Fibroblast of peridontal ligament (primary cell): ENCODE measurements around the gene FRAT2.
"Not testable (repeated sequence)": the region's sequence is repeated elsewhere in the genome, so short reads cannot be mapped to it uniquely, and the experiment has no call there.

Experiments
- DNase-seq: peaks from one replicate; pipeline ENCODE4 v3.0.0-alpha.2; 2010; ENCODE audit errors: extremely low read depth

The FRAT2 gene

GRCh38 chr10:97356318-97356914, 21.9 kb upstream of the FRAT2 start:
- peak; percentile 13 for DNase-seq

DNA sequence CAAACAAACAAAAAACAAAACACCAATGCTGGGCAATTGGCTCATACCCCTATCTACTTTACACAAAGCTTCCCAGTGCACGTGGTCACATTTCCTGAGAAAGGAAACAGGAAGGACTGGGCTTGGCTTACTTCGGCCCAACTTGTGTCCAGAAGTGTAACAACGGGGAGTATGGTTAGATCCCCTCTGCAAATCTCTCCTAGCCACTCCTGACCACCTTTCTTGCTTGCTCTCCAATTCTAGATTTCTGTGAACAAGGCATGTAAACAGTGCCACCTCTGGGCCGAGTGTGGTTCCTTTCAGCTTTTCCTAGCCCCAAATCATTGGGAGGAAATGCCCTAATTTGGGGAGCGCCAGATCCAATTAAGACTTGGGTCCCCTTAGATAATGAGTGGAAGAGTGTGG, 21.0 kb upstream of the FRAT2 start:
- peak; percentile 37 for DNase-seq

DNA sequence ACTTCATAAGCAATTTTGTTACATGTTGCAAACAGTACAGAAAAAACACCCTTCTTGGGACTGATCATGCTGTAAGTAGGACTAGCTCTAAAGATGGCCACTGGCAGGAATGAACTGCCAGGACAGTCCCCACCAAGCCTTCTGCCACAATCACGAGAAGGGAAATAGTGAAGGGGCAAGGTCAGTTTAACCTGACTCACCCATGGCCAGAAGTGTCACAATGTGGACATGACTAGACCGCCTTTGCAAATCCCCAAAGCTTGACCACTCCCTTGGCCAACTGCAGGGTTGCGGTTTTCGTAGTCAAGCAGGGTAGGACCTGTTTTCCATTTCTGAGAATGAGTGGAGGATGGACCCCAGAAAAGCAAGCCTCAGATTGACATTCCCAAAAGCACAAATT, 19.4 kb upstream of the FRAT2 start:
- no peak for DNase-seq

- DNase-seq, result no peak
Measured at GRCh38 chr10:97349752-97350513, 15.4 kb upstream of the FRAT2 start.

GRCh38 chr10:97347317-97347716, 12.8 kb upstream of the FRAT2 start:
- no peak for DNase-seq

- DNase-seq, result not testable (repeated sequence)
Measured at GRCh38 chr10:97343664-97344063, 9.1 kb upstream of the FRAT2 start.

GRCh38 chr10:97341416-97341815, 6.9 kb upstream of the FRAT2 start:
- DNase-seq, result no peak

GRCh38 chr10:97338041-97338440, 3.5 kb upstream of the FRAT2 start:
- no peak for DNase-seq

DNA sequence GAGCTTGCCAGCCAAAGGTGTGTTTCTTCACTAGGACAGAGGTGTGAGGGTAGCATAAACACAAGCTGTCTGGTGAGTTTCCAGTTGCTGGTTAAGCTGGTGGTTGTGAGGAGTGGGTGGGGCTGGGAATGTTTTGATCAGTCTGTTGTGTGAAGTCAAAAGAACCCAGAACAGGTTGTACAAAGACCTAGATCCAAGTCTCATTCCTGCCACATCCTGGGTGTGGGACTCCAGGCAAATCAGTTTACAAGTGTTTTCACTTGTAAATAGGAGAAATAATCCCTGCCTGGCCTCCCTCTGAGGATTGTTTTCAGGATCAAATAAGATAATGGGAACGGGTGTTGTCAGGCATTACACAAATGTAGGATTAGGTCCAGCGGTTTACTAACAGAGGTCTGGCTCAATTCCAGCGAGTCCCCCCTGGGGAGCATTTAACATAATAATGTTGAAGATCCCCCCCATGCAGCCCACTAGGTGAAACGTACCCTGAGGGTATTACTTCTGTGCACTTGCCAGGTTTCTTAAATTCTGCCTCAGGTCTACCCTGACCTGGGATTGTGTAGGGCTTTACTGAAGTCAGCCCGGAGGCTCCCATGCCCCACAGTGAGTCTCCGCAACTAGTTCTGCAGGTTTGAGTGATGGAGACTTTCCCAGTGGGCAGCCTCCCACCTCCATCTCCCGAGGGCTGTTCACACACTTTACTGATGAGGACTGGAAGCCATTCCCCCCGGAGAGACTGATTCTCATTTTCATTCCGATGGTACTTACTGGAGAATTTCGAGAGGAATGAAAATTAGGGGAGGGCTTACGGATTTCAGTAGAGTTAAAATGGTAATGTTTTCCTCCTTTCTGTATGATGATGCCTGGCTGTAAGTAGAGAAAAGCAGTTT, 2.7 kb upstream of the FRAT2 start:
- no peak for DNase-seq

DNA sequence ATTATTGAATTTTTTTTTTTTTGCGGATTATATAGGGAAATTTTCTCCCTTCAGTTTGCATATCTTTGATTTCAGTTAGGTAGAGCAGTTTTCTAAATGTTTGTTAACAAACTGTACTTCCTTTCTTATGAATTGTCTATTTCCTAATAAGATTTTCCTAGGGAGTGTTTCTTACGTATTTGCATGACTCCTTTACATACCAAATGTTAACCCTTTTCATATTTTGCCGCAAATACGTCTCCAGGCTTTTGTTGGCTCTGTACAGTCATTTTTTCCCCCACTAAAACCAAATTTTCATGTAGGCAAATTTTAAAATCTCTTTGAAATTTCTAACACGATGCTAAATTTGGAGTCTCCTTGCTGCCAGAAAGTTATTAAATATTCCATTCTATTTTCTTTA, 1.9 kb upstream of the FRAT2 start:
- DNase-seq, result peak; percentile 11

DNA sequence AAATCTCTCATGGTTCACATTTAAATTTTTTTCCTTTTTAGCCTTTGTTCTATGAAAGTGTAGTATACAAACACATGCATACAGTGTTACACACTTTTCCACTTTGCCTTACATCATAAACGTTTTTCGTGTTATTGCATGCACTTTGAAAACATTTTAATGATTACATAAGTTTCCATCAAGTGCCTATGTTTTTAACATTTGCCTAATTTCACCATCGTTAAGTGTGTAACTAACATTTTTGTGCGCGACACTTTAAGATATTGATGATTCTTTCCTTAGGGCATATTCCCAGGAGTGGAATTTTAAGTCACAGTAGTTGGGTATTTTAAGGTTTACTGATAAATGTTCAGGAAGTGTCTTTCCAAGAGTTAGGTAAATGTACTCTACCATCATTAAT, 1.5 kb upstream of the FRAT2 start:
- no peak for DNase-seq

GRCh38 chr10:97335188-97335619, 675 bp upstream of the FRAT2 start:
- no peak for DNase-seq

- DNase-seq, result peak; percentile 33
Measured at GRCh38 chr10:97333601-97334369, 744 bp downstream of the FRAT2 start.

DNA sequence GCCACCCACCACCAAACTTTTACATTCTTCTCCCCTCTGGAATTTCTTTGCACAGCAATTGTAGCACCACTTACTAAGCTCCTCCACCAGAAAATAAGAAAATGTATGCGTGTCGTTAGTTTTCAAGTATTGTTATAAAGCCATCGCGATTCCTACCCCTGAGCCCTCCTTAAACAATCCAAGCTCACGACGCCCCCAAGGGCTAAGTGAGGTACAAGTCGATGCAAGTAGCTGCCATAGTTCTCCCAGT, 1.3 kb downstream of the FRAT2 start:
- DNase-seq, result peak; percentile 53

DNA sequence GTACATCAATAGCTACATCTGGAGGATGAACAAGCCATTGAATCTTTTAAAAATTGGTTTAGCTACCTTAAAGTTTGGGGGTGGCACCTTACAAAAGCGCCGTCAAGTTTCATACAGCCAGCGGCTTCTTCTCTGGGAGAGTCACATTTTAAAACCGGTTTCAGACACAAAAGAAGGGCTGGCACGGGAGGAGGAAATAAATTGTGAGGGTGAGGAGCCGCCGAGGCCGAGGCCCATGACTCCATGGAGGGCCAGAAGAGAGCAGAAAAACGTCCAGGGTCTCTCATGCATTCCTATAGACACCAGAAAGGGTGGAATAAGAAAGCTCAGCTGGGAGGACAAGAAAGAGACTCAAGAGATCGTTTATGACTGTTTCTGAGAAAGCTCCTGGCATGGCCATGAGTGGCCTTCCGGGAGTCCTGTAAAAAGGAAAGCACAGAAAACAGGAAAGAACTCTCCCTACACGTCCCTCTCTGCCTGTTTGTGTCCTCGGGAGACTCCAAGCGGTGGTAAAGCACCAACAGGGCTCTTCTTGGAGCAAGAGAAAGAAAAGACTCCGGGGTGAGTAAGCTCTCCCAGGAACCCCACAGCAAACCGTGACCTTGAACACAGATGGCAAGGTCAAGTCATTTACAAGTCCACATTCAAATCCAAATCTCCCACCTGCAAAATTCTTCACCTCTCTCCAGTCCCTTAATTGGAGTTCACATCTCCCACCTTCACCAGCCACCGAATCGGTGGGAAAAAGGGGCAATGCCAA, 1.8 kb downstream of the FRAT2 start:
- peak; percentile 85 for DNase-seq

DNA sequence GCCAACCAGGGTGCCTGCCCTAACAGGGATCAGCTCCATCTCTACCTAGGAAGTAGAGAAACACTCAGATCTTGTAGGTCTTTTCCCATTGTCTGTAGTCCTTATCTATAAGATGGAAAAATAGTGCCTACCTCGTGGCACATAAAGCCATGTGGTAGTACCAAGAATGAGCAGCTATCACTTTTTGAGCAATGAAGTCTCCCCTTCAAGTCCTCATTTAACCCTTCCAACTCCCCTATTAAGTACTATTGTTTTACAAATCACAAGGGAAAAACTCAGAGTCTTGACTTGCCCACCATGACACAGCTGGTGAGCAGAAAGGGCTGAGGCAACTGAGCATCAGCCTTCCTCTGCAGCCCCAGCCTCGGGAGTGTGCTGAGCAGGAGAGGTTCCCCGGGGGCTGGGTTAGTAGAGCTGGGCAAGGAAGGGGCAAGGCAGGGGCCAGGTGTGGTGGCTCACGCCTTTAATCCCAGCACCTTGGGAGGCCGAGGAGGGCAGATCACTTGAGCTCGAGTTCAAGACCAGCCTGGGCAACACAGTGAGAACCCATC, 3.3 kb downstream of the FRAT2 start:
- DNase-seq, result no peak

- no peak for DNase-seq
Measured at GRCh38 chr10:97329766-97330165, 4.8 kb downstream of the FRAT2 start.

DNA sequence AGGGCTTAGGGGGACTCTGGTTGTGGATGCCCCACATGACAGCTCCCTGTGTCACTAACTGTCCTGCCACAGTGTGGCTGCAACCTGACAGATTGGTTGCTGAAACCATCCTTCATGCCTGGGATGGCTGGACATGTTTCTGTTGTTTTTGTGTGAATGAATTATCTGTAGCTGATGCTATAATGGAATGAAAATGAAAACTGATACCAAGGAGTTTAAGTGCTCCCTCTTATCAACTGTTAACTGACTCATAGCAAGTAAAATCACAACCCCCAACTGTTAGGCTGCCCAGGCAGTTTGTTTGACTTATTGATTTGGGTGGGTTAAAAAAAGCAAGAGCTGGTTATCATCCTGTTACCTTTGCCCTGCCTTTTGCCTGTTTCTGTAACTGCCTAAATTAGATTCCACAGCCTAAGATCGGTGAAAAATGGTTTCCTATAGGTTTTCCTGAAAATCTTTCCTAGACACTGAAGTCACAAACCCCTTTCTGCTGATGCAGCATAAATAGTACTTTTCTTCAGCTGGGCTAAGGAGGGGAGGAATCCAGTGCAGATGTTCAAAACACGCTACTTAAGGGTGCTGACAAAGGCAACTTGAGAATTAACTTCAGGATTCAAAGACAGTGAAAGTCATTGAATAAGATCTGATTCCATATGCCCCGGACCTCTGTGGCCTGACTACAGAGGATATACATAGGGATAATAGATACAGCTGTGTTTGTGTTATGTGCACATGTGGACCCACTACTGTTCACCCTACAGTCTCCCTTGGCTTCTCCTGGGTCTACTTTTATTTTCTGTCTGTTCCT, 5.7 kb downstream of the FRAT2 start:
- DNase-seq, result no peak

GRCh38 chr10:97327348-97328294, 6.9 kb downstream of the FRAT2 start:
- DNase-seq, result no peak
